Activated T-cell treated with anti-CD3 and anti-CD28 coated beads, Interleukin-2, amount 50 U/mL, for 48 hours (primary cell): ENCODE results near the gene GALE.
"Not testable (repeated sequence)": the region's sequence is repeated elsewhere in the genome, so short reads cannot be mapped to it uniquely, and the experiment has no call there.

ENCODE experiments used
- DNase-seq, 2 experiments: peaks; one replicate each; pipeline ENCODE4 v3.0.0-alpha.2; 2020

Gene GALE

DNA sequence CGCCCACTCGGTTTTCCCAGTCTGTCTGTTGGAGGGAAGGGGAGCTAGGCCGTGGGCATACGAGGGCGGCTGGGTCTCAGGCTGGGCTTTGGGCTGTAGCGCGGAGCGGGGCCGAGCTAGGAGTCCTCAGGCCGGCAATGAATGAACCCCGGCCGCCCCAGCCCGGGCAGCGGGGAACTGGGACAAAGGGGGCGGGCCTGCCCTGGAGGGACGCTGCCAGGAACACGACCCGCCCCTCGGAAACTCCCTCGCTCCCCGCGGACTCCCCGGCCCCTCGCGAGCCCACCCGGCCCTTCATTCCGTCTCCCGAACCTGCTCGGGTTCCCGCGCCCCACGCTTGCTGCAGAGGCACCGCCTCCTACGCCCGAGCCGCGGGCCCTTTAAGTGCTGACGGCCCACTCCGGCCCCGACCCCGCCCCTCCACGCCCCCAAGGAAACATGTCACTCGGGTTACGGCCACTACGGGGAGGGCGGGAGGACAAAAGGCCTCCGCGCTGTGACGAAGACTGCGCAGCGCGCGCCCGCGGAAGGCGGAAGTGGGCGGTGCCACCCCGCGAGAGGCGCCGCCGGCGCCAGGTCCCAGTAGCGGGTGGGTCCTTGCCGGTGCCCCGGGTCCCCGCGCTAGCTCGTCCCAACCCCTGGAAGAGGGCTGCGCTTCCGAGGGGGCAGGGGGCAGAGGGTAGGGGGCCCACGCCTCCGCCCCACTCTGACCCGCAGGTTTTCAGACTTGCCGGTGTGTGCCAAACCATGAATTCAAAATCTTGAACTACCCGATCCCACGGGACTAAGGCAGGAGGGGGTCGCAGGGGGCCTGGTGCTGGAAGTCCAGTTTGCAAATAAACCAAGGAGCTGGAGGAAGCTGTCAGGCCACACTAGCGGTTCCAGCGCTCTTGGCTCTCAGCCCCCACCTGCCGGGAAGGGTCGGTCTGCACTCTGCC, at the start of gene GALE:
Gene GALE, minus strand, starts transcription at position 355 of the 938 bp plus-strand sequence. CDS start 1,747 bp downstream, outside the sequence.
- DNase-seq = peak; percentile 98 to 99

DNA sequence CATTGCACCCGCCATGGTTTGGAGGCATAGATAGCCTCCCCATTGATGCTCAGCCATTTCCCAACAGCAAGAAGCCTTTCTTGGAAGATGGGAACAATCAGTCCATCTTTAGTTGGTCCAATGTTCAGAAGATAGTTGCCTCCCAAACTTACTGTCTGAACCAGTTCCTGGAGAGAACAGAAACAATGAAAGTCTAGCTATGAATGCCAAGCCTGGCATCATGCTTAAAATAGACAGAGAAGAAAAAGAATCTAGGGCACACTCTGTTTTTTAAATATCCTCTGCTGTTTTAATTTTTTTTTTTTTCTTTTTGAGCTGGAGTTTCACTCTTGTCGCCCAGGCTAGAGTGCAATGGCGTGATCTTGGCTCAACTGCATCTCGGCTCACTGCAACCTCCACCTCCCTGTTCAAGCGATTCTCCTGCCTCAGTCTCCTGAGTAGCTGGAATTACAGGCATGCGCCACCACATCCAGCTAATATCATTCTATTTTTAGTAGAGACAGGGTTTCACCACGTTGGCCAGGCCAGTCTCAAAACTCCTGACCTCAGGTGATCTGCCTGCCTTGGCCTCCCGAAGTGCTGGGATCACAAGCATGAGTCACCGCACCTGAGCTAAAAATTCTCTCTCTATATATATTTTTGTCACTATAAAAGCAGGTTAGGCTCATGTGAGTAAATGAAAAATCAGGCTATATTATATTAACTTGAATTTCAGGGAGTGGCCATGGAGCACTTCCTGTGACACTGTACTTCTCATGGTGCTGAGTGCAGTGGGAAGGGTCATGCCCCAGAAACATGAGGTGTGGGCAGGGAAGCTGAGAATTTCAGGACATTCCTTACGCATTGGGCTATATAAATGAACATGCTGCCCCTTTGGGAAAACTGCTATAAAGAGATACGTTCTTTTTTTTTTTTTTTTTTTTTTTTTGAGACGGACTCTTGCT, 48.4 kb upstream of the GALE start:
- DNase-seq = no peak

DNA sequence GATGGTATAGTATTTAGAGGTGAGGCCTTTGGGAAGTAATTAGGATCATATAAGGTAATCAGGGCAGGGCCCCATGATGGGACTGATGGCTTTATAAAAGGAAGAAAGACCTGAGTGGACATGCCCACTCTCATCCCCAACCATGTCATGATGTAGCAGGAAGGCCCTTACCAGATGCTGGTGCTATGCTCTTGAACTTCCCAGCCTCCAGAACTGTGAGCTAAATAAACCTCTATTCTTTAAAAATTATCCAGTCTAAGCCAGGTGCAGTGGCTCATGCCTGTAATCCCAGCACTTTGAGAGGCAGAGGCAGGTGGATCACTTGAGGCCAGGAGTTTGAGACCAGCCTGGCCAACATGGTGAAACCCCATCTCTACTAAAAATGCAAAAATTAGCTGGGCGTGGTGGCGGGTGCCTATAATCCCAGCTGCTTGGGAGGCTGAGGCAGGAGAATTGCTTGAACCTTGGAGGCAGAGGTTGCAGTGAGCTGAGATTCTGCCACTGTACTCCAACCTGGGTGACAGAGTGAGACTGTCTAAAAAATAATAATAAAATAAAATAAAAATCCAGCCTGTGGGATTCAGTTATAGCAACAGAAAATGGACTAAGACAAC, 47.0 kb upstream of the GALE start:
- DNase-seq = not testable (repeated sequence)

DNA sequence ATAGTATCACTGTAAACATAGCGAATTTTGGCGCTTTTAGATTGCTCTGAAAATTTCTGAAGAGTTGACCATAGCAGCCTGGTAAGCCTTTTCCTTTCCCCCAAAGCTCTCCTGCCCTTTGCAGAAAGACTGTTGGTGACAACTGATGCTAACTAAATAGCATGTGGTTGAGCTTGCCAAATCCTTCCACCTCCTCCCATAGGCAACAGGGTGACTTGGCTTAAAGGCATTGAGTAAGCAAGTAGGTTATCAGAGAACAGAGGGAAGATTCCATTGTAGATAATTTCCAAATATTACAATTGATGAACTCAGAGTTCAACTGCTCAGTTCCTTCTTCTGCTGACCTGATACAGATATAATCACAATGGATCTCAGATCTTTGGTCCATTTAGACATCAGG, 44.6 kb upstream of the GALE start:
- DNase-seq = no peak

DNA sequence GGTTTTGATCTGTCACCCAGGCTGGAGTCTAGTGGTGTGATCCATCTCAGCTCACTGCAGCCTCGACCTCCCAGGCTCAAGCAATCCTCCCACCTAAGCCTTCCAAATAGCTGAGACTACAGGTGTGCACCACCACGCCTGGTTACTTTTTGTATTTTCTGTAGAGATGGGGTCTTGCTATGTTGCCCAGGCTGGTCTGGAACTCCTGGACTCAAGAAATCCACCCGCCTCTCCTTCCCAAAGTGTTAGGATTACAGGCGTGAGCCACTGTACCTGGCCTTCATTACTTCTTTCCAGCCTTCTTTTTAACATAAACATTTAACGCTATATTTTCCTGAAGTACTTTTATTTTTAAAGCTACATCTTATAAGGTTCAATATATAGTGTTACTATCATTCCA, 43.1 kb upstream of the GALE start:
- DNase-seq = no peak

DNA sequence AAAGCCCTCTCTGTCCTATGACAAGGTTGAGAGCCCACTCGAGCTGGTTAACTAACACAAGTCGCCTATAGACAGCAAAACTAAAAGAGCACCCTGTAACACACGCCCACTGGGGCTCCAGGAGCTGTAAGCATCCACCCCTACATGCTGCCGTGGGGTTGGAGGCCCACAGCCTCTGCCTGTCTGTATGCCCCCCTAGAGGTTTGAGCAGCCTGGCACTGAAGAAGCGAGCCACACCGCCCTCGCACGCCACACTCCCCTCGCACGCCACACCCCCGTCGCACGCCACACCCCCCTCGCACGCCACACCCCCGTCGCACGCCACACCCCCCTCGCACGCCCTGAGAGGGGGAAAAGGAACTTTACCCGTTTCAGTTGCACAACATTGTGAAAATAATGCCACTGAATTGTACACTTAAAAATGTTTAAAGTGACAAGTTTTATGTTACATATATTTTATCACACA, 37.9 kb upstream of the GALE start:
- DNase-seq = peak; percentile 84 to 86

DNA sequence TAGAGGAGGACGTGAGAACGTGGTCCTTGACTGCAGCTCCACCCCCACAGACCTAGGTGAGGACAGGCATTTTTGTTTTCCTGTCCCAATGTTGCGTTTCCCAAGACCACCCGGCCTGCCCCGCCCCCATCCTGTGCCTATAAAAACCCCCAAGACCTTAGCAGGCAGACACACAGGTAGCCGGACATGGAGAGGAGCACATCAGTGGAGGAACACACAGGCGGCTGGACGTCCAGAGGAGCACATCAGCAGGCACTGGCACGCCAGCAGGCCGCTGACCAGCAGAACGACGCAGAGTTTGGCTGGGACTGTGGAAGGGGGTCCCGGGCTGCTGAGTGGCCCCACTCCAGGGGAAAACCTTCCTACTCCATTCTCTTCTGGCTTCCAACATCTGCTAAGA, 37.4 kb upstream of the GALE start:
- peak; percentile 23 to 24 for DNase-seq

DNA sequence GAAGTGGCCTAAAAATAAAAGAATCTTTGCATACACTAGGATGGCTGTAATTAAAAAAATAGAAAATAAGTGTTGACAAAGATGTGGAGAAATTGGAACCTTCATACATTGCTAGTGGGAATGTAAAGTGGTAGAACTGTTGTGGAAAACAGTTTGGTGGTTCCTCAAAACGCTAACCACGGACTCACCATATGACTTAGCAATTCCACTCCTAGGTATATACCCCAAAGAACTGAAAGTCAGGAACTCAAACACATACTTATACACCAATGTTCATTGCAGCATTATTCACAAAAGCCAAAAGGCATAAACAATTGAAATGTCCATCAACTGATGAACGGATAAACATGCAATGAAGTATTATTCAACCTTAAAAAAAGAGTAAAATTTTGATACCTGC, 35.5 kb upstream of the GALE start:
- DNase-seq = no peak

DNA sequence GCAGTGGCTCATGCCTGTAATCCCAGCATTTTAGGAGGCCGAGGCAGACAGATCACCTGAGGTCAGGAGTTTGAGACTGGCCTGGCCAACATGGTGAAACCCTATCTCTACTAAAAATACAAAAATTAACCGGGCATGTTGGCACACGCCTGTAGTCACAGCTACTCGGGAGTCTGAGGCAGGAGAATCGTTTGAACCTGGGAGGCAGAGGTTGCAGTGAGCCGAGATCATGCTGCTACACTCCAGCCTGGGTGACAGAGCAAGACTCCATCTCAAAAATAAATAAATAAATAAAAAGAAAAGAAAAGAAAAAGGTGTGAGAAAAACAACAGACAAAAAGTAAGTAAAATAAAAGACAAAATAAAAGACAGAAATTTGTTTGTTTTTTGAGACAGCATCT, 33.6 kb upstream of the GALE start:
- DNase-seq = not testable (repeated sequence)

DNA sequence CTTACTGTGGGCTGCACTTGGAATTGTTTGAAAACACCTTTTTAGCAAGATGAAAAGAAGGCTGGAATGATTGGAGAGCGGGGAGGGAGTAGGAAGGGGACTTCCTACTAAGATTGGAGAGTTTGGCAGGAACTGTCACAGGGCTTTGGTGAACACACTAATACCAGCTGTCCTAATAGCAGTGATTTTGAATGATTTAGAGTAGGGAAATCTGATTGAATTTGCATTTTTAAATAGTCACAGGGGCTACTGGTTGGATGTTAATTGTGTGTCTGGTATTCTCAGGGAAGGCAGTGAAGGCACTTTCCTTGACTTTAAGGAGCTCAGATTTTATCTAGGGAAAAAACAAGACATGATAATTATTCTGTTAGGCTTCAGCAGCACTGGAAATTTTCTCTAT, 27.2 kb upstream of the GALE start:
- no peak for DNase-seq

DNA sequence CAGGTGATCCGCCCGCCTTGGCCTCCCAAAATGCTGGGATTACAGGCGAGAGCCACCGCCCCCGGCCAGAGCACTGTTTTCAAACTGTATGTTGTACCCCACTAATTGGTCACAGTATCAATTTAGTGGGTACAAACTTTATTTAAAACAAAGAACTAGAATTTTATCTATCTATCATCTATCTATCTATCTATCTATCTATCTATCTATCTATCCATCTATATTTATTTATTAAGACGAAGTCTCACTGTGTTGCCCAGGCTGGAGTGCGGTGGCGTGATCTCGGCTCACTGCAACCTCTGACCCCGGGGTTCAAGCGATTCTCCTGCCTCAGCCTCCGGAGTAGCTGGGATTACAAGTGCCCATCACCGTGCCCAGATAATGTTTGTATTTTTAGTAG, 26.0 kb upstream of the GALE start:
- not testable (repeated sequence) for DNase-seq

DNA sequence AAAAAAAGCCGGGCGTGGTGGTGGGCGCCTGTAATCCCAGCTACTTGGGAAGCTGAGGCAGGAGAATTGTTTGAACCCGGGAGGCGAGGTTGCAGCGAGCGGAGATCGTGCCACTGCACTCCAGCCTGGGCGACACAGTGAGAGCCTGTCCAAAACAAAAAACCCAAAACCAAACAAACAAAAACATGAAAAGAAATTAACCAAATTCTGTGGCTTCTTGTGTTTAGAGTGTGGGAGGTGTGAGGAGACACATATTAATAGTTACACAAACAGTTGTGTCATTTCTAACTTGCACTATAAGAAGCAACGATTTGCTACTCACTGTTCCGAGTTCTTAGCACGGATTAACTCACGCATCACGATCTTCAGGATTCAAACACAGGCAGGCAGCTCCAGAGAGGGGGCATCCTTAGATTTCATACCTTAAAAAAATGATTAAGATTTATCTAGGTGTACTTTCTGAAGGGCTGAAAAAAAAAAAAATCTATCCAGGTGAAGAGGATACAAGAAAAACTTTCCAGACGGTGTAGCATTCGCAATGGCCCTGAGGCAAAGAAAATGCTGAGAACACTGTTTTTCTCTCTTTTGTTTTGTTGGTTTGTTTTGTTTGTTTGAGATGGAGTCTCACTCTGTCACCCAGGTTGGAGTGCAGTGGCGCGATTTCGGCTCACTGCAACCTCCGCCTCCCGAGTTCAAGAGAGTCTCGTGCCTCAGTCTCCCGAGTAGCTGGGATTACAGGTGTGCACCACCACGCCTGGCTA, 25.4 kb upstream of the GALE start:
- DNase-seq = no peak

DNA sequence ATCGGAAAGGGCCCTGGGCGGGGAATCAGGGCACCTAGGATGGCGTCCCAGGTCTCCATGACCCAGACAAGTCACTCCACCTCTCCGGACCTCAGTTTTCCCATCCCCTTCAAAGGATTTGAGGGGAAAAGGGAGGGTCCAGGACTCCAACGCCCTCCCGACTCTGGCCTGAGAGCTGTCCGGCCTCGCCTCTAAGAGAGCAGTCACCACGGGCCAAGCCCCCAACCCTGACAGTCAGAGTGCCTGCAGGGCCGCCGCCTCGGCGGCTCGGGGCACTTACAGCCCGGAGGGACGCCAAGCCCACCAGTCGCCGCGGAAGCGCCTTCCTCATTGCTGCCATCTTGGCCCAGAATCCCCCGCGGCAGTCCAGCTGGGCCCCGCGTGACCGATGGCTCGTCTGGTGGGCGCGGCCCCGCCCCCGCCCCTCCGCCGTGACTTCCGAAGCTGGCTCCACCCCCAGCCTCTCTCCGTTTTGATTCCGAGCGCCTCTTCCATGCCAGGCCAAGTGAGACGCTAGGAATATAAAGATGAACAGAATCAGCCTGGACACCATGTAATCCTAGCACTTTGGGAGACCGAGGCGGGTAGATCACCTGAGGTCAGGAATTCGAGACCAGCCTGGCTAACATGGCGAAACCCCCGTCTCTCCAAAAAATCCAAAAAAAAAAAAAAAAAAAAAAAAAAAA, 24.7 kb upstream of the GALE start, which contains the start of gene HMGCL:
Gene HMGCL, minus strand, starts transcription at position 354 of the 686 bp plus-strand sequence. Its CDS starts 14 bp downstream, at position 340.
- peak; percentile 90 to 92 for DNase-seq

DNA sequence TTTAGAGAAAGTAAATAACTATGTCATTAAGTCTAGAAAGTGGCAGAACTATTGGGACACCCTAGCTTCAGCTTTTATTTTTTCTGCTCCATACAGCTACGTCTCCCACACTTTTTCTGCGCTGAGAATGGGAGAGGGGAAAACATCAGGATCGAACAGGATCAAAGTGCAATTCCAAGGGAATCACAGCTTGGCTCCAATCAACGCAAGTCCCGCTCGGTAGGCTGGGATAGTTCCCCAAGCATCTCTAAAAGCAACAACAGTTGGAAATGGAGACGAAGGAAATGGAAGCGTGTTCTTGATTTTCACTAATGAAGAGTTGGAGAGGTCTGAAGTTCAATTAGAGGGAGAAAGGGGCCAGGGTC, 24.1 kb upstream of the GALE start:
- DNase-seq = no peak

DNA sequence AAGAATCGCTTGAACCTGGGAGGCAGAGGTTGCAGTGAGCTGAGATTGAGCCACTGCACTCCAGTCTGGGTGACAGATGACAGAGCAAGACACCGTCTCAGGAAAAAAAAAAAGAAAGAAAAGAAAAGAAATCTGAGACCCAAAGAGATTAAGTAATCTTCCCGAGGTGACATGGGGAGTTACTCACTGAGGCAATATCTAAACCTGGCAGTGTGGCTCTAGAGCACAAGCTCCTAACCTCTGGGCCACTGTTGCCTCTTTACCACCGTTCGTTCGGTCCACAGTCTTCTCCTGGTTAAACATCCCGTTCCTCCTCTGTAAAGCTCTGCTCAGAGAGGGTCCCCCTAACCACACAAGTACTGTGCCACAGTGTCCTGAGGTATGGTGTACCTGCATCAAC, 23.2 kb upstream of the GALE start:
- DNase-seq = no peak

DNA sequence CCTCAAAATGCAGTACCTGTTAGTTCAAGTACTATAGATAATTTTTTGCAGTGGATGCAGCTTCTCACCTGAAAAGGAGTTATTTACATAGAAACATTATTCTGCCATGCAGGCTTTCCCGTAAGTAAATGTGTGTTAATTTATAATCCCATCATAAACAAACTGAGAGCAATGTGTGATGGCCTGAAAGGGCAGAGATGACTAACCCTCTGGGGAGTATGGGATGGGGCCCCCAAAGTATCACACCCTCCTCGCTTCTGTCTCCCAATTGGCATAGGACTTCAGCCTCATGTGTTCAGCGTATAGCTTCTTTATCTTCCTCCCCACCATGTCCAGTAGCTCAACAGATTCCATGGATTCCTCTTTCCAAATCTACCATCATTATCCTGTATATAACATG, 17.1 kb upstream of the GALE start:
- DNase-seq = no peak

DNA sequence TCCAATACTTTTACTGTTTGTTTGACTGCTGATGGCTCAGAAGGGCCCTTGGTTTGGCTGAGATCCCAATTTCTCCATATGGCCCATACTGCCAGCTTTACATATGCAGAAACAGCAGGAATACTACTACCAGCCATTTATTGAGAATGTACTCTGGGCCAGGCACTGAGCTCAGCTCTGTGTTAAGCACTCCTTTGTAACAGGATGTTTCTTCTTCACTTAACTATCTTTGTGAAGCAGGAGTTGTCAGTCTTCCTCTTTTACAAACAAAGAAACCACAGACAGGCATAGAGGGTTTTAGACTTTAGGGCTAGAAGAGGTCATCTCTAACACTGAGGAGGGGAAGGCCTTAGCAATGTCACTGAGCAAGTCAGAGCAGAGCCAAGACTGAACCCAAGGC, 16.4 kb upstream of the GALE start:
- no peak for DNase-seq

DNA sequence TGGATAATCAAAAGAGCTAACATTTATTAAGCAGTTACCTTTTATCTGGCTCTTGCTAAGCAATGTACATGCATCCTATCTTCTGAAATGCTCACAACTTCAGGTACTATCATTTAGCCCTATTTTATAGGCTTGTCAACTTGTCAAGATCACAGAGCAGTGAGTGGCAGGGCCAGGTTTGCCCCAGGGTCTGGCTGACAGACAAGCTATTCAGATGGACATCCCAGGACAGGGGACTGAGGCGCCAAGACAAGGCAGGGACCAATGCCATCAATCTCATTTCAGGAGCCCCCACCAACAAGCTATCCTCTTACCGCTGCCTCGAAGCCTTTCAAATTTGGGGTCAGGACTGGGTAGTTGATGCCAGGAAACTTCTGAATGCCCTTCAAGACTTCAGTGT, 15.8 kb upstream of the GALE start:
- DNase-seq = no peak

DNA sequence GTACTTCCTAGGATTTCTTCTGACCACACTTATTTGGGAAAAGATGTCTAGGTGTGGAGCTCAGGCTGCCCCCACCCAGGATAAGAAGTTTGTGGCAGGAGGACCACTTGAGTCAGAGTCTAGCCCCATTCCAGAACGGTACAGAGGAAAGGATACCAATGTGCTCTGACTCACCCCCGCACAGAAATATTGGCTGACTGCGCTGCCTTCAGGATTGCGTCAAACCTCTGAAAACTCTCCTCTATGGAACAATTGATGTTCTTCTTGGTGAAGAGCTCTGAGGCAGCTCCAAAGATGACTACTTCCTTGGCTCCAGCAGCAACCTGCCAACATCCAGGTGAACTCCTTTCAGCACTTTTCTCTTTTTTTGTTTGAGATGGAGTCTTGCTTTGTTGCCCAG, 13.5 kb upstream of the GALE start:
- no peak for DNase-seq

DNA sequence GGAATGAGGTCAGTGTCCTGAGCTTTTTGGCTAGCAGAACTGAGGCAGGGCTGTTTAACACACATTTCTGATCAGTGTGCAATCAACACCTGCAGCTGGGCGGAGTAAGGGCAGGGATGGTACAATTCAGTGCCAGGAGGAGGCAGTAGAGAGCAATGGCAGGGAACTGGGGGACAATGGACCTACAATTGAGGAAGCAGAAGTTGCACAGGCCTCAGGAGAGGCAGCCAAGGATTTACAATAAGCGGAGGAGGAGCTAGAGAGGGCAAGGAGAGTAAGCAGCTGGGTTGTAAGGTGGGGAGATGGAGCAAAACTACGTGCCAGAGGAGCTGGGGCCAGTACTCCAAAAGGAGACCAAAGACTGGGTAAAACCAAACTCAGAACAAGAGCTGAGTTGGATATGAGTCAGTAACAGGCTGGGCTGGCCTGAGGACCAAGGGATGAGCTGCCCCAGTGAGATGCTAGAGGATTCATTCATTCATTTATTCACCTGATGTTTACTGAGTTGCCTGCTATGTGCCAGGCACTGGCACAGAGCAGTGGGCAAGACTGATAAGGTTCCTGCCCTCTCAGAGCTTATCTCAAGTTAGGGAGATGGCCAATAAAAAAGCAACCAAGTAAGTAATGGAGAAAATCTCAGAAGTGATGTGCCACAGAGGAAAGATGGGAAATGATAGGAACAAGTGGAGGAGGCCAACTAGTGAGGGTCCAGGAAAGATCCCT, 10.4 kb upstream of the GALE start:
- peak; percentile 75 to 77 for DNase-seq

DNA sequence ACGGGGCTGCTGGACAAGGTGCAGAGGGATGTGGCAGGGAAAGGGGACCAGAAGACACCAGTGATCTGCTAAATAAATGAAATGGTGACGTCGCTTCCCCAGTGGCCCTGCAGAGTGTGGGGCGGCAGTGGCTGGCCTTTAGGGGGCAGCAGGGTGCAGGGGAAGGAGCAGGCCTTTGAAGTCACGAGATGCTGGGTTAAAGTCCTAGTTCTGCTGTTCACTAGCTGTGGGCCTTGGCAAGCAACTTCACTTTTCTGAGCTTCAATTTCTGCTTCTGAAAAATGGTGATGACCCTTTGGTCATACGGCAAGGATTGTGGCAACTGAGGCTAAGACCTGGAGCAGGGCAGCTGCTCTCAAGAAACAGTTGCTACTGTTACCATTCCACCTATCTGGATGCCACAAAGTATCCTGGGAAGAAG, 9.2 kb upstream of the GALE start:
- peak; percentile 88 for DNase-seq
